Neural progenitor cell (in vitro differentiated cells): ENCODE data around the gene DOLPP1. TPM values are rescaled to one million over a fixed set of nuclear protein-coding genes. Genes with fewer than 3 reads are reported as not detected.

Source experiments
- DNase-seq: peaks from one replicate; pipeline ENCODE4 v3.0.0-alpha.2; 2016; ENCODE audit warnings: low spot score
- H2AFZ ChIP-seq: fragments of 200-600 bp; sonication (generic); replicated peaks from 2 replicates; pipeline ENCODE4 v1.6.1; 2016; ENCODE audit warnings: antibody characterized with exemption
- H3F3A ChIP-seq: fragments of 200-600 bp; sonication (generic); 2 replicates; pipeline ENCODE4 v1.6.1; 2016; ENCODE audit warnings: antibody characterized with exemption, low read depth
- H3K27ac ChIP-seq: fragments of 200-600 bp; sonication (generic); 2 replicates; pipeline ENCODE4 v1.5.1; 2016; ENCODE audit warnings: mild to moderate bottlenecking
- H3K27me3 ChIP-seq: fragments of 200-600 bp; sonication (generic); 2 replicates; pipeline ENCODE4 v1.6.1; 2016; ENCODE audit warnings: mild to moderate bottlenecking, moderate library complexity
- H3K36me3 ChIP-seq: fragments of 200-600 bp; sonication (generic); 2 replicates; pipeline ENCODE4 v1.5.1; 2016
- H3K4me1 ChIP-seq: fragments of 200-600 bp; sonication (generic); 2 replicates; pipeline ENCODE4 v1.6.1; 2016; ENCODE audit warnings: mixed run types
- H3K4me2 ChIP-seq: fragments of 200-600 bp; sonication (generic); 2 replicates; pipeline ENCODE4 v1.6.1; 2016
- H3K4me3 ChIP-seq: fragments of 200-600 bp; sonication (generic); 2 replicates; pipeline ENCODE4 v1.5.1; 2016
- H3K79me2 ChIP-seq: fragments of 200-600 bp; sonication (generic); 2 replicates; pipeline ENCODE4 v1.6.1; 2016; ENCODE audit warnings: low read depth
- H3K9ac ChIP-seq: fragments of 200-600 bp; sonication (generic); 2 replicates; pipeline ENCODE4 v1.6.1; 2016
- H3K9me3 ChIP-seq: fragments of 200-600 bp; sonication (generic); 2 replicates; pipeline ENCODE4 v1.5.1; 2016; ENCODE audit warnings: low read depth
- H4K20me1 ChIP-seq: fragments of 200-600 bp; sonication (generic); 2 replicates; pipeline ENCODE4 v1.6.1; 2016; ENCODE audit warnings: low read depth
- H3K27ac Mint-ChIP-seq: 3 replicates; pipeline ENCODE4 v1.8.0; 2021; ENCODE audit warnings: mixed read lengths
- H3K27me3 Mint-ChIP-seq: 2 replicates; pipeline ENCODE4 v1.8.0; 2022; ENCODE audit warnings: low read depth, mild to moderate bottlenecking, inconsistent platforms, moderate library complexity, mixed read lengths; ENCODE audit not compliant: insufficient read depth
- H3K36me3 Mint-ChIP-seq: 3 replicates; pipeline ENCODE4 v1.8.0; 2021; ENCODE audit warnings: mixed read lengths
- H3K4me1 Mint-ChIP-seq: 3 replicates; pipeline ENCODE4 v1.8.0; 2021; ENCODE audit warnings: mixed read lengths
- H3K4me3 Mint-ChIP-seq: 3 replicates; pipeline ENCODE4 v1.8.0; 2021; ENCODE audit warnings: mild to moderate bottlenecking, moderate library complexity, mixed read lengths
- H3K9me3 Mint-ChIP-seq: 3 replicates; pipeline ENCODE4 v1.8.0; 2020; ENCODE audit warnings: mixed read lengths
- CTCF ChIP-seq: fragments of 200-600 bp; sonication (generic); IDR thresholded peaks from 2 replicates; pipeline ENCODE4 v1.5.1; 2017; ENCODE audit warnings: antibody characterized with exemption, mild to moderate bottlenecking
- EZH2 ChIP-seq: fragments of 200-600 bp; sonication (generic); IDR thresholded peaks from 2 replicates; pipeline ENCODE4 v1.6.1; 2017; ENCODE audit warnings: antibody characterized with exemption, mild to moderate bottlenecking, moderate library complexity
- EZH2phosphoT487 ChIP-seq: fragments of 200-600 bp; sonication (generic); IDR thresholded peaks from 2 replicates; pipeline ENCODE4 v1.6.1; 2017; ENCODE audit warnings: antibody characterized with exemption
- total RNA-seq: library from RNA; depleted of rRNA; stranded (reverse); fragments of >200 nt; gene quantifications from 2 replicates; pipeline ENCODE4 v1.2.3, GENCODE V29; 2015; ENCODE audit warnings: low replicate concordance

Gene DOLPP1
- total RNA-seq, 1 donor from 2014 or later, result 25.1 TPM

GRCh38 chr9:129103595-129103965 lies 22.7 kb downstream of the DOLPP1 start:
- Histone ChIP-seq H3K27ac (no peak overlapping the region), H3K27me3 (peaks cover 3% of the 10 kb centered on the region), H3K79me2 (no peaks in the 10 kb centered on the region), H3K36me3 (no peaks in the 10 kb centered on the region), H4K20me1 (no peaks in the 10 kb centered on the region), H3K9me3 (no peaks in the 10 kb centered on the region), H2AFZ (no peak overlapping the region), H3K9ac (no peak overlapping the region), H3K4me1 (no peaks in the 10 kb centered on the region), H3F3A (no peaks in the 10 kb centered on the region), H3K4me2 (no peak overlapping the region), H3K4me3 (no peak overlapping the region)
- H3K4me3 Mint-ChIP-seq, result no peak overlapping the region
- H3K27me3 Mint-ChIP-seq, result peaks cover 2% of the 10 kb centered on the region
- no peak overlapping the region for H3K27ac Mint-ChIP-seq
- H3K36me3 Mint-ChIP-seq, result peaks cover 2% of the 10 kb centered on the region
- H3K4me1 Mint-ChIP-seq, result peaks cover 4% of the 10 kb centered on the region
- DNase-seq, result no peak
- TF ChIP-seq CTCF (no peak), EZH2 (no peak), EZH2phosphoT487 (no peak)
- H3K9me3 Mint-ChIP-seq, result no peaks in the 10 kb centered on the region

DNA sequence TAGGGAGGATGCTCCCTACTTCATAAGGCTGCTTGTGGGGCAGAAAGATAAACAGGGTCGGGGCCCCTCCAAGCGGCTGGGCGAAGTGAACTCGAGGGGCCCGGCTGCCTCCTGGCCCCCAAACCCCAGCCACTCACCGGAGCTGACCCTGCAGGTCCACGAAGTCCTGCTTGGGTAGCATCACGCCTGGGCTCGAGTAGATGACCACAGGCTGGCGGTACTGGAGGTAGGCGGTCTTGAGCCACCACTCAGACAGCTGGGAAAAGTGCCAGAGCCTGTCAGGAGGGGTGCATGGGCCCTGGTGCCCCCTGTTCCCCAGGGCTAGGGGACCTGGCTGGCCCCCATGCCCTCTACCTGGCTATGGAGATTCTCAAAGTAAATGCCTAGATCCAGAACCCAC lies 23.1 kb downstream of the DOLPP1 start:
- no peak overlapping the region for H3K27ac ChIP-seq
- Mint-ChIP-seq H3K27me3 (peaks cover 5% of the 10 kb centered on the region), H3K9me3 (no peaks in the 10 kb centered on the region), H3K27ac (no peak overlapping the region), H3K4me1 (peaks cover 9% of the 10 kb centered on the region), H3K36me3 (peaks cover 2% of the 10 kb centered on the region), H3K4me3 (no peak overlapping the region)
- no peaks in the 10 kb centered on the region for H3K4me1 ChIP-seq
- H3K36me3 ChIP-seq, result no peaks in the 10 kb centered on the region
- TF ChIP-seq CTCF (no peak), EZH2phosphoT487 (no peak), EZH2 (no peak)
- no peak overlapping the region for H3K4me2 ChIP-seq
- no peaks in the 10 kb centered on the region for H3K9me3 ChIP-seq
- no peaks in the 10 kb centered on the region for H3K79me2 ChIP-seq
- H3K27me3 ChIP-seq, result peaks cover 7% of the 10 kb centered on the region
- DNase-seq, result no peak
- no peaks in the 10 kb centered on the region for H4K20me1 ChIP-seq
- no peak overlapping the region for H3K9ac ChIP-seq
- H2AFZ ChIP-seq, result no peak overlapping the region
- H3F3A ChIP-seq, result no peaks in the 10 kb centered on the region
- H3K4me3 ChIP-seq, result no peak overlapping the region

DNA sequence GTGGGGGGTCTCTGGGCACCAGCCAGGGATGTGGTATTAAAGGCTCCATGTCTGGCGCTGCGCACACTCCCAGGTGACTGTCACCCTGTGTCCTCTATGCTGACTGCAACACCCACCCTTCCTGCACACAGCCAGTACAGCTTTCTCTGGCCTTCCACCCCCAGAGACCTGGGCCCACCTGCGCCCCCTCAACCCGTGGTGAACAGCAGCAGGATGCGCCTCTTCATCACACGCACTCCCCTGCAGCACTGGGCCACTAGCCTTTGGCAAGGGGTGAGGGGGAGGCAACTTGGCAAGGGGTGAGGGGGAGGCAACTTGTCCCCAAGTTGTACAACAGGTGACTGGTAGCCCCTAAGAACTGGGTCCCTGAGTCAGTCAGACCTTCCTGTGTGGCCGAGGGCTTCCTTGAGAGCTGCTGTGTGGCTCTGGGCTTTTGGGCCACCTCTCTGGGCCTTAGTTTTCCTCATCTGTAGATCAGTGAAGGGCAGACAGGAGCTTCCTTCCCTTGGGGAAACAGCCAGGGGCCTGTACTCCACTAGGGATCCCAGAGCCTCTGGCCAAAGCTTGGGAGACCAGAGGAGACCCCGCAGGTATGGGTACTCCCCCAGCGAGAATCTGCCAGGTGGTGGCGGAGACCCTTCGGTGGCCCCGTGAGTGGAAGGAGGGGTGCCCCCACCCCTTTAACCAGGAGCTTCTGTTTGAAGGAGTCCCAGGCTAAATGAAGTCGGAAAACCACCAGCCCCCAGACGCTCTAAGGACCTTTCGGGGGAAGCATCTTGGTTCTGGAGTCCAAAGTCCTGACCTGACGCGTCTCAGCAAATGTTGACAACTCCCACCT lies 25.2 kb downstream of the DOLPP1 start:
- no peak for TF ChIP-seq CTCF
- TF ChIP-seq EZH2phosphoT487, result no peak
- no peak for TF ChIP-seq EZH2
- Histone ChIP-seq H3K27ac (no peak overlapping the region), H3F3A (peaks cover 8% of the 10 kb centered on the region), H3K4me2 (no peak overlapping the region), H3K79me2 (no peaks in the 10 kb centered on the region), H3K4me1 (no peaks in the 10 kb centered on the region), H4K20me1 (peaks cover 8% of the 10 kb centered on the region), H3K9me3 (no peaks in the 10 kb centered on the region), H3K27me3 (peaks cover 21% of the 10 kb centered on the region), H3K9ac (no peak overlapping the region), H2AFZ (no peak overlapping the region), H3K4me3 (no peak overlapping the region), H3K36me3 (no peaks in the 10 kb centered on the region)
- DNase-seq, result no peak
- Mint-ChIP-seq H3K4me1 (peaks cover 17% of the 10 kb centered on the region), H3K27me3 (peaks cover 5% of the 10 kb centered on the region), H3K4me3 (no peak overlapping the region), H3K9me3 (no peaks in the 10 kb centered on the region), H3K27ac (no peak overlapping the region), H3K36me3 (peaks cover 2% of the 10 kb centered on the region)
